GM19239 (cell line): ENCODE data around the gene TM6SF1.
"Not testable (repeated sequence)": the region's sequence is repeated elsewhere in the genome, so short reads cannot be mapped to it uniquely, and the experiment has no call there.

Source experiments
- DNase-seq: peaks from one replicate; pipeline ENCODE4 v3.0.0; 2011; ENCODE audit warnings: low spot score; ENCODE audit not compliant: insufficient read length
- FAIRE-seq: peaks from 2 replicates; lab custom pipeline; 2011; peaks lifted over from hg19 to GRCh38; lab: Jason Lieb, UNC

Gene TM6SF1

DNA sequence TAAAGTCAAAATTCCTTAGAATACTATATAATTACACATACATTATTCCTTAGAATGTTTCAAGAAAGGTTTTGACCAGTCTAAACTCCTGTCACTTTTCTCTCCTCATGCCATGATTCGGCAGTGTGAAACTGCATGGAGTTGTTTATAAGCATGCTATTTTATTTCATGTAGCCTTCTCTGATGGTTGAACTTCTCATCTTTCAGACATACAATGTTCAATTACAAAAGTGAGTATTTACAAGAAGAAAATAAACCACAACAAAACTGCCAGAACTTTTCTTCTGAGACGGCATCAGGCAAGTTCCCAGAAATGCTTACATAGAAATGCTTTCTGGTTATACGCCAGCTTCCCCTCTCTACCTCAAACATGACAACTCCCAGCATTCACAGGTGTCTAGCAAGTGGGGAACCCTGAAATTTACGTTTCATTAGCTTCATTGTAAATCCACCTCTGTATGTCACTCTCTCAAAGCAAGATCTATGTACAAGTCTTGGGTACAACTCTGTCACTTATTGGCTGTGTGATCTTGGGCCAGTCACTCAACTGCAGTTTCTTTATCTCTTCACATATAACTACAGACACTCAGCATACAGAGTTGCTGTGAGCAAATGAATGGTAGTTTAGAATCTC, 57.4 kb downstream of the TM6SF1 start:
- FAIRE-seq: no peak

DNA sequence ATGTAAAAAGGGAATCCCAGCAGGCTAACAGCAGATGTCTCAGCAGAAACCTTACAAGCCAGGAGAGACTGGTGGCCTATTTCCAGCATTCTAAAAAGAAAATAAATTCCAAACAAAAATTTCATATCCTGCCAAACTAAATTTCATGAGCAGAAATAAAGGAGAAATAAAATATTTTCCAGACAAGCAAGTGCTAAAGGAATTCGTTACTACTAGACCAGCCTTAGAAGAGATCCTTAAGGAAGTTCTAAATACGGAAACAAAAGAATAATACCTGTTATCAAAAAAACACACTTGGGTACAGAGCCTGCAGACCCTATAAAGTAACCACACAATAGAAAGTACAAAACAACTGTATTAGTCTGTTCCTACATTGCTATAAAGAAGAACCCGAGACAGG, 58.8 kb downstream of the TM6SF1 start:
- no peak for DNase-seq
- no peak for FAIRE-seq

More for the DNA sequence above, 57.4 kb downstream of the TM6SF1 start:
- DNase-seq: no peak

DNA sequence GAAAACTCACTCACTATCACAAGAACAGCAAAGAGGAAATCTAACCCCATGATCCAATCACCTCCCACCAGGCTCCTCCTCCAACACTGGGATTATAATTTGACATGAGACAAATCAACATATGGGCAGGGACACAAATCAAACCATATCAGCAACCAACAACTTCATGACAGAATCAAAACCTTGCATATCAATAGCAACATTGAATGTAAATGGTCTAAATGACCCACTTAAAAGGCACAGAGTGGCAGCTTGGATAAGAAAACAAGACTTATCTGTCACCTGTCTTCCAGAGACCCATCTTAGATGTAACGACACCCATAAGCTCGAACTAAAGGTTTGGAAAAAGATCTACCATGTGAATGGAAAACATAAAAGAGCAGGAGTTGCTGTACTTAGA, 59.4 kb downstream of the TM6SF1 start:
- FAIRE-seq: no peak

DNA sequence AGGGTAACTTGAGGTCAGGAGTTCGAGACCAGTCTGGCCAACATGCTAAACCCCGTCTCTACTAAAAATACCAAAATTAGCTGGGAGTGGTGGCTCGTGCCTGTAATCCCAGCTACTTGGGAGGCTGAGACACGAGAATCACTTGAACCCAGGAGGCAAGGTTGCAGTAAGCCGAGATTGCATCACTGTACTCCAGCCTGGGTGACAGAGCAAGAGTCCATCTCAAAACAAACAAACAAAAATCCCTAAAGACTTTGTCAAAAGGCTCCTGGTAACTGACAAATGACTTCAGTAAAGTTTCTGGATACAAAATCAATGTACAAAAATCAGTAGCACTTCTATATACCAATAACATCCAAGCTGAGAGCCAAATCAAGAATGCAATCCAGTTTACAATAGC, 62.1 kb downstream of the TM6SF1 start:
- not testable (repeated sequence) for DNase-seq, FAIRE-seq

More for the DNA sequence above, 59.4 kb downstream of the TM6SF1 start:
- DNase-seq: no peak

DNA sequence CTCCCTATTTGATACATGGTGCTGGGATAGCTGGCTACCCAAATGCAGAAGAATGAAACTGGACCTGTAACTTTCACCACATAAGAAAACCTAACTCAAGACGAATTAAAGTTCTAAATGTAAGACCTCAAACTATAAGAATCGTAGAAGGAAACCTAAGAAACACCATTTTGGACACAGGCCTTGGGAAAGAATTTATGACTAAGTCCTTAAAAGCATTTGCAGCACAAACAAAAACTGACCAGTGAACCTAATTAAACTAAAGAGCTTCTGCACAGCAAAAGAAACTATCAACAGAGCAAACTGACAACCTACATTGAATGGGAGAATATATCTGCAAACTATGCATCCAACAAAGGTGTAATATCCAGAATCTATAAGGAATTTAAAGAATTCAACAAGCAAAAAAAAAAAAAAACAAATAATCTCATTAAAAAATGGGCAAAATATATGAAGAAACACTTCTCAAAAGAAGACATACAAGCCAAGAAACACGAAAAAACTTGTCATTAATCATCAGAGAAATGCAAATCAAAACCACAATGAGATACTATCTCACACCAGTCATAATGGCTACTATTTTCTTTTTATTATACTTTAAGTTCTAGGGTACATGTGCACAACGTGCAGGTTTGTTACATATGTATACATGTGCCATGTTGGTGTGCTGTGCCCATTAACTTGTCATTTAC, 63.2 kb downstream of the TM6SF1 start:
- FAIRE-seq (no peak), DNase-seq (no peak)

DNA sequence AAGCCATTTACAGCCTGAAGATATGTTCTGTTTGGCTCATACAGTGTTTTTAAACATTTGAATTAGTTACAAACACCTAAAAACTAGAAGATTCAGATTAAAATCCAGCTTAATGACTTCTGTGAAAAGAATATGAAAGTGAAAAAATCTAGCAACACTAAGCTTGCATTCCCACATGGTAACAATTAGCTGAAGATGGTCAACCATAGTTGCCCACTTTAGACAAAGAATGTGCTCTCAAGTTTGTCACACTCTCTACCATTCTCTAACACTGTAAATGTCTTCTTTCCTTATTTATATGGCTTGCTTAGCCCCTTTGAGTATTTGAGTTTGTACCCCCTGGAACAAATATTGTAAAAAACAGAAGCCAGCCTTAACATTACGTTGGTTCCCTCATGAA, 67.4 kb downstream of the TM6SF1 start:
- FAIRE-seq (no peak), DNase-seq (no peak)

DNA sequence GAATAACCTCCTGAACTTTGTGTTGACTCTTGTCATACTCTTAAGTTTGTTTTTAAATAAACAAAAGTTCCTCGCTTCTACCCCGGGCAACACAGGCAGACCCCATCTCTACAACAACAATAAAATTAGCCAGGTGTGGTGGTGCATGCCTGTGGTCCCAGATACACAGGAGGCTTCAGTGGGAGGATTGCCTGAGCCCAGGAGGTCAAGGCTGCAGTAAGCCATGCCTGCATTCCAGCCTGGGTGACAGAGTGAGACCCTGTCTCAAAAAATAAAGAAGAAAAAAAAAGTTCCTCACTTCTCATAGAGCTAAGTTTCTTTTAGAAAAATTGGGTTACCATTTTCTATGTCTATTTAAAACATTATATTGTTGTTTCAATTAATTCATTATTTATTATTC, 70.9 kb downstream of the TM6SF1 start:
- no peak for DNase-seq
- FAIRE-seq: no peak

DNA sequence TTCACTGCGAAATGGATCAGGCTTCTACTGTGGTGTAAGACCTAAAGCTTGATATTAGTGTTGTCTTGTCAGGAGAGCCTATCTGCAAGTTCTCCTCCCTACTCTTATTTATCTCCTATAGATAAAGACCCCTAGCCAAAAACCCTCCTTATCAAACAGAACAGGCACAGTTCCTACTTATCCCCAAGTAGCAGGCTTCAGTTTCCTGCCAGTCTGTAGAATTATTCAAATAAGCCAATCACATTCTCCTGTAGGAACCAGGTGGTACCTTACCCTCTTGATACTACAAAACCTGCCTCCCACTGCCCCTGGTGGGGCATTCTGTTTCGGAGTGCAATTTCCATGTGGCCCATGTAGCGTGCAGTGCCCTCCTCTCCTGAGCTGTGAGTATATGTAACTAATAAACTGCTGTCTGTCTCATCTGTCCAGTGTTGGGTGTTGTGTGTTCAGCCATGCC, 71.5 kb downstream of the TM6SF1 start:
- FAIRE-seq (no peak), DNase-seq (no peak)

DNA sequence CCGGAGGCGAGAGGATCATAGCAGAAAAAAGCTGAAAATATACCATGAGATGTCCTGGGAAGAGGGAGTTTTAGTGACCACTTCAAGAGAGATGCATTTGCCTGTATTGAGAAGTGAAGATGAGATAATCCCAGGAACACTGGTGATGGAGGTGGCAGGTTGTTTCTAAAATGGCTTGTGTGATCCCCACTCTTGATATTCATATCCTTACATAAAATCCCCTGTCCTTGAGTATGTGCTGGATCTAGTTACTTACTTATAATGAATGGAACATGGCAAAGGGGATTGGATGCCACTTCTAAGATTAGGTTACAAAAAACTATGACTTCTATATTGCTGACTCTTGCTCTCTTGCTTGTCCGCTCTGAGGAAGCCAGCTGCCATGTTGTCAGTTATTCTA, 78.1 kb downstream of the TM6SF1 start:
- FAIRE-seq (no peak), DNase-seq (no peak)
